Measurements from ENCODE around the gene CTNNA2.

CTNNA2 gene

GRCh38 chr2:80643598-80643997 is 1130.7 kb downstream of the CTNNA2 start:
- no peak for DNase-seq

GRCh38 chr2:80651435-80651834 is 1138.6 kb downstream of the CTNNA2 start:
- DNase-seq = no peak

DNA sequence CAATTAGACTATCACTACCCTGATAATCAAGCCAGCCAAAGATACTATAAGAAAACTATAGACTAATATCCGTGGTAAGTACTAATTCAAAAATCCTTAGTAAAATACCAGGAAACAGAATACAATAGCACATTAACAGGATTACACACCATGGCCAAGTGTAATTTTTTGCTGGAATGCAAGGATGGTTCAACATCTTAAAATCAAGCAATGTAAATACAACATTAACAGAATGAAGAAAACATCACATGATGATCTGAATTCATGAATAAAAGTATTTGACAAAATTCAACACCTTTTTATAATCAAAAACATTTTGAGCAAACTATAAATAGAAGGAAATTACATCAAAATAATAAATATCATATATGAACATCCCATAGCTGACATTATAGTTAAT is 1142.4 kb downstream of the CTNNA2 start:
- DNase-seq = no peak

DNA sequence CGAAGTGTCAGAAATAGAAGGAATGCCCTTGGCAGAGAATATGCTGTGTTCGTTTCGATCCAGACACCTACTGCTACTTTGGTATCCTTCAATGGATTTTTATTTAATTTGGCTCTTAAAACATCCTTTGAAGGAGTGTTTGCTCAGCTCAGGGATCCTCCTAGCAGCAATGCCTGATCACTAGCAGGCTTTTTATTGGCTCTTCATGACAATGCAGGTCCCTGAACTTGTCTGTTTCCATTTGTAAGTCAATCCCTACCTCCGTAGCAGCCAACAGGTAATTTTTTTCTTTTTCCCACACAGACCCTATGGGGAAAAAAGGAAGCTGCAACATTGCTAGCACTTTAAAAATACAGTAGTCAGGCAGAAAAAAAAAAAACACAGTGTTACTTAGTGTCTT is 1157.9 kb downstream of the CTNNA2 start:
- DNase-seq = no peak

DNA sequence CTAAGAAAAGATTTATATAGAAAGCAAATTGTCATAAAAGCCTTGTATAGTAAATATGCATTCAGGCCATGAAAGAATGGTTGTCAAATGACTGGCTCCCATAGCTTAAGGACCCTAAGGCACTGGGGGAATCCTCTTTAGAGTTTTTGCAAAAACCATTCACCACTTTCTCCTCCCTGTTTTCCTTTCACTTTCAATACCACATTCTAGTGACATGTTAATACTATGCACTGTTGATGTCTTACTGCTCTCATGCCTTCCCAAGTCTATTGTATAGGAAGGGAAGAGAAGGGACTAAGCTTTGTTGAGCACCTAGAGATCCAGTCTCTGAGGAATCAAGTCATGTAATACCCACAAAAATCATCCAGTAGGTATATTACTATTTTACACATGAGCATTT is 1174.7 kb downstream of the CTNNA2 start:
- DNase-seq = no peak

DNA sequence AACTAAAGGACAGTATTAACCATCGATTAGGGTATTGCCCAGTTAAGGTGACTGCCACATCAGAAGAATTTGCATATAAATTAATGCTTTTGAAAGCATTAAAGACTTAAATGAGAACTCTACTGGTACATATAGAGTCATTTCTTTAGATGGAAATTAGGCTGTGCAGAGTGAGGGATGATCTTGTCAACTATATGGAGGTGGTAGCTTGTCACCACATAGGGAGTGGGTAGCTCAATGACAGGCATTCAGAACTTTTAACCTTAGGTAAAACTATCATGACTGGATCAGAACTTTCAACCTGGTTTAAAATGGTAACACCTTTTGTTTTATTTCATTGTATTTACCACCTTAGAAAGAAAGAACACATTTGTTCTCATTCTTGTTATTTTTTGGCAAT is 1176.3 kb downstream of the CTNNA2 start:
- no peak for DNase-seq

Measured in GOT3 (cell line).